Left renal cortex interstitium (tissue), 4 donors: ENCODE results near the gene PDSS1. TPM values are rescaled to one million over a fixed set of nuclear protein-coding genes. Genes with fewer than 3 reads are reported as not detected.
"Not testable (repeated sequence)": the region's sequence is repeated elsewhere in the genome, so short reads cannot be mapped to it uniquely, and the experiment has no call there.

Experiments used
- DNase-seq, 4 donors: peaks; one replicate each; pipeline ENCODE4 v3.0.0-alpha.2; 2013; ENCODE audit warnings: low read depth in 4 of 4, low spot score in 2 of 4, missing footprints in 1 of 4
- polyA plus RNA-seq, 4 donors: library from polyadenylated mRNA; unstranded; fragments of 120-200 nt; gene quantifications; one replicate each; pipeline ENCODE4 v1.2.1, GENCODE V29; 2013; ENCODE audit not compliant: insufficient read length in 4 of 4

PDSS1 gene
- polyA plus RNA-seq, 4 donors: 9.9 to 15.3 (median 11.6) TPM

DNA sequence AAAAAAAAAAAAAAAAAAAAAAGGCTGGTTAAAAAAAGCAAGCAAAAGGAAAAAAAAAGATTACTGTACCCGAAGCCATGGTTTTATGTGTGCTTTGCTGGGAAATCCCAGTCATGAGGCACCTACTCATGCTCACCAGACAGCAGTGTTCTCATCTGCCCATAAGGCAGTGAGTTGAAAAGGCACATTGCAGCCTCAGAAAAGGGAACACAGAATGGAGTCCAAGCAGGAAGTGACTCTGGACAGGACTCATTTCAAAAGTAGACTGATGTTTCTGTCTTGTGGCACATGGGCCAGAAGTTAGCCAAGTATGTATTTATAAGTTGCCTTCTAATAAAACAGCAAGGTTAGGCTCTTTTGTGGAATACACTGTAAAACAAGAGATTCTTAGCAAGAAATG, 40.2 kb downstream of the PDSS1 start:
- DNase-seq: no peak

DNA sequence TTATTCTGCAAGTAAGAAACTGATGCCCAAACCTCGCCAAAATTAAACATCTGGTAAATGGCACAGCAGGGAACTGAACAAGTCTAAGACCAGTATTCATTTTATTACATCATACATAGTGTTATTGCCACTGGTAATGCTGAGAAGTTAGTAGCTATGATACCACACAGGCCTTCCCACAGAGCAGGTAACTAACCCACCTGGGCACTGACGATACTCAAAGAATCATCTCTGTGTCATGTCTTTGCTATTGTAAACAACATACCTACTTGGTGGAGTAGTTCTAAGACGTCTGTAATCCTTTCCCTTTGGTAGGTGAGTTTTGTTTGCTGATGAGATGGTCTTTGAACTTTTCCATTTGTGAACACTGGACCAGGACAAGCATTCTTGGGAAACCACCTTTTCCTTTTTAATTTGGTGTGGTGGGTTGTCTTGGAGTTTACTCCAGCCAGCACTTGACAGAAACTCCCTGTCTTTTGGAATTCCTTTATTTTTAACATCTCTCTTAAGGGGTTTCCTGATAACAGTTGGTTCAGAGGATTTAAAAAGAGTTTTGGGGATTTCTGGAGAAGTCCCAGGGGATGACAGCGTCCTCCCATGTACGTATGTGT, 40.9 kb downstream of the PDSS1 start:
- no peak for DNase-seq

- DNase-seq: no peak
These were observed 41.6 kb downstream of the PDSS1 start for GRCh38 chr10:26739071-26739631.

GRCh38 chr10:26741368-26741767, 43.9 kb downstream of the PDSS1 start:
- DNase-seq: no peak

DNA sequence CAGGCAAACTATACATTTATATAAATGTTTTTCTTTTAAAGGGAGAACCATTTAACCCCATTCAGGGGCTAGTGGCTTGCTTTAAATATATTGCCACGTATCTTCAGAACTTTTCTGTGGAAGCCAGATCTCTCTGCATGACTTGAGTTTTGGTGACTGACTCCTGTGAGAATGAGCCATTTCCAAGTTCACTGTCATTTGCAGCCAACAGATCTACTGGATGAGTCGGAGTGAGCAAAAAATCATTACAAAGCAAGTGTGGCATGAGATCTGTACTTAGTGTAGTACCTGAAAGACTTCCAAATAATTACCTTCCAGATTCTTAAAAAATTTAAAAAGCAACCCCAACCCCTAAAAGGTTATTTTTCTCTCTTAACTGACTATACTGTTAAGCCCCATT, 45.6 kb downstream of the PDSS1 start:
- no peak for DNase-seq

DNA sequence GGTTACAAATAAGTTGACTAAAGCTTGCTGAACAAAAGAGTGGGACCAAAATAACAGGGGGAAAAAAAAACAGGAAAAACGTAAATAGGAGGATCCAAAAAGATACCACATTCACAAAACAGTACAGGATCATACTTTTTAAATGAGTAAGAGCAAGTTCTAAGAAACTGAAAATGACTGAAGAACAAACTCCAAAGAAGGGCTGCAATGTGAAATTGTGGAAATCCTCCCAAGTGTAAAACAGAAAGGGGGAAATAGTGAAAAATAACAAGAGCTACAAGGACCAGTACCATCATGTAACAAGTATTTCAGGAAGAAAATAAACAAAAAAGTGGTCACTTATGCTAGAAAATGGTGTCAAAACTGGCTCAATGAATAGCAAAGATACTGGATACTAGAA, 46.3 kb downstream of the PDSS1 start:
- no peak for DNase-seq

DNA sequence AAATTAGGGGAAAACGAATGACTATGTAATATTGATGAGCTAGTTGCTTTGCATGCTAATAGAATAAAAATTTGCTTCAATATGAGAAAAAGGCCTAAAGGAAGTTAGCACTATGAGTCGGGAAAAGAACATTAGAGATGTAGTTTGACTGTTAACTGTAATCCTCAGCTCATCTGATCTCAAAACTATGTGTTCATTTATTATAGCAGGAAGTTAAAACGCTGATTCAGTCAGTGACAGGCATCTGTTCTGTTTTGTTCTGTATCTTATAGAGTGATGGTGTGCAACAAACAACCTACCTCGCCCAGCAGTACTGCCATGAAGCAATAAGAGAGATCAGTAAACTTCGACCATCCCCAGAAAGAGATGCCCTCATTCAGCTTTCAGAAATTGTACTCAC, 48.6 kb downstream of the PDSS1 start:
- DNase-seq: no peak

- no peak for DNase-seq
These were observed 58.0 kb downstream of the PDSS1 start for GRCh38 chr10:26755443-26755903.

GRCh38 chr10:26759008-26759407, 61.5 kb downstream of the PDSS1 start:
- DNase-seq: no peak

DNA sequence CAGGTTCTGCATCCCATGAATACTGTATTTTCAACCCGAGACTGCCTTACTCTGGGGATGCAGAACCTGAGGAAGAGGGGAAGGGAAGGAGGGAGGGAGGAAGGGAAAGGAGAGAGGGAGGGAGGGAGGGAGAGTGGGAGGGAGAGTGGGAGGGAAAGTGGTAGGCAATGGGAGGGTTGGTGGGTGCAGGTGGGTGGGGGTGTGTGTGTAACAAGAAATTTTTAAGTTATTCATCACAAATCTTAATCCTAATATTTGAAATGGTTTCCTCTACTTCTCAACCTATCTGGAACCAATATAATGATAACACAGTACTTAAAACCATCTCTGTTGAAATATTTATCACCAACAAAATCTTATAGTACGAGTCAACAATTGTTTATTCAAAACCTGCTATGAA, 68.0 kb downstream of the PDSS1 start:
- DNase-seq: no peak

GRCh38 chr10:26770069-26770468, 72.6 kb downstream of the PDSS1 start:
- DNase-seq: no peak

DNA sequence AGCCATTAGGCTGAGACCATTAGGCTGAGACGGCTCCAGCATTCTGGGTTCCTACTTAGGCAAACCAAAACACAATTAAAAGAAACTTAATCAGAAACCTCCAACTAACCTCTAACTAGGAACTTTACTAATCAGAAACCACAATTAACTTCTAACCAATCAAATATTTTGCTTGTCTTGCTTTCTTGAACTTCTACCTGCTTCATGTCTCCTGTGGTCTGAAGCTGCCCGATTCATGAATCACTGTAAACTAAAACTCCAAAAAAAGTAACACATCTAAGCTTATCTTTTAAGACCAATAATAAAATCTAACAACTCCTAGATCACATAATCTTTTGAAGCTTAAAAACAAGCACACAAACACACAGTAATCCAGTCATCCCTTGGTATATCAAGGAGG, 76.1 kb downstream of the PDSS1 start:
- DNase-seq: no peak

- DNase-seq: no peak
These were observed 78.8 kb downstream of the PDSS1 start for GRCh38 chr10:26776258-26776657.

DNA sequence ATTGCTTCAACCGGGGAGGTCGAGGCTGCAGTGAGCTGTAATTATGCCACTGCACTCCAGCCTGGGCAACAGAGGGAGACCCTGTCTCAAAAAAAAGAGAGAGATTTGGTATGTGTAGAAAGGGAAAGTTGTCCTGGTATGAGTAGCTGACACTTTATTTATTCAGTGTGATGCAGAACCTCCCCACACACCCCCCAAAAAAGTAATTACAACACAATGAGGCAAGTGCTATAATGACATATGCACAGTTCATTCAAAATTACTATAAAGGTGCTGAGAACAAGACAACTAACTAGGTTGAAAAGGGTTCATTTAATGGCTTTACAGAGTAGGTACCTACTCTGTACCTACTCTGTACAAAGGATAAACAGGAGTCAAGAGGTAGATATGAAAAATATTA, 80.2 kb downstream of the PDSS1 start:
- no peak for DNase-seq

DNA sequence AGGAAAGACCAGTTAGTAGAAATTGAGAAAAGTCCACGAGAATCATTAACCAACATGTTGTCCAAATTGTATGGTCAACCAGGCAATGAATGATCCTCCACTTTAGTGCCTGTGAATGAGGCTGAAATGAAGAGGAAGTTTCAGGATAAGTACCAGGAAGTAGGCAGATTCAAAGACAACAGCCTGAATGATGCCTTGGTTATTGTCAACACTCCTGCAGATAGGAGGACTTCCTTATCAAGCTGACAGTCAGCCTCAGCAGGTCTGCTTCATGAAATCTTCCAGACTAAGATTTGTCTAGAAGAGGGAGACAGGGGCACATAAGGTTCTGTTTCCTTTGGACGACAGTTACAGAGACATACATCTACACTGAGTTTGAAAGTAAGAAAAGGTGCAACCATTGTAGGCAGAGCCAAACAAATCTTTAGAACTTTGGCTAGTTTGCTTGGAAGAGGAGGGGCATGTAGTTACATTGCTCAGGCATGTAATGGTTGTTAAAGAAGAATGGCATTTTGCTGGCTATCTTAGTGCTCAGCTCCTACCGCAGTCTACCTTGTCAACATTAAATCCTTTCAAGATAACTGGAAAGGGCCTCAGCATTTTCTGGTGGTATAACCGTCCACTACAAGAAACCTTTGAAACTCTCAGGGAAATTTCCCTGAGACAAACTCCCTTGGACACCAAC, 81.8 kb downstream of the PDSS1 start:
- no peak for DNase-seq

GRCh38 chr10:26780106-26780792, 82.7 kb downstream of the PDSS1 start:
- DNase-seq: no peak

DNA sequence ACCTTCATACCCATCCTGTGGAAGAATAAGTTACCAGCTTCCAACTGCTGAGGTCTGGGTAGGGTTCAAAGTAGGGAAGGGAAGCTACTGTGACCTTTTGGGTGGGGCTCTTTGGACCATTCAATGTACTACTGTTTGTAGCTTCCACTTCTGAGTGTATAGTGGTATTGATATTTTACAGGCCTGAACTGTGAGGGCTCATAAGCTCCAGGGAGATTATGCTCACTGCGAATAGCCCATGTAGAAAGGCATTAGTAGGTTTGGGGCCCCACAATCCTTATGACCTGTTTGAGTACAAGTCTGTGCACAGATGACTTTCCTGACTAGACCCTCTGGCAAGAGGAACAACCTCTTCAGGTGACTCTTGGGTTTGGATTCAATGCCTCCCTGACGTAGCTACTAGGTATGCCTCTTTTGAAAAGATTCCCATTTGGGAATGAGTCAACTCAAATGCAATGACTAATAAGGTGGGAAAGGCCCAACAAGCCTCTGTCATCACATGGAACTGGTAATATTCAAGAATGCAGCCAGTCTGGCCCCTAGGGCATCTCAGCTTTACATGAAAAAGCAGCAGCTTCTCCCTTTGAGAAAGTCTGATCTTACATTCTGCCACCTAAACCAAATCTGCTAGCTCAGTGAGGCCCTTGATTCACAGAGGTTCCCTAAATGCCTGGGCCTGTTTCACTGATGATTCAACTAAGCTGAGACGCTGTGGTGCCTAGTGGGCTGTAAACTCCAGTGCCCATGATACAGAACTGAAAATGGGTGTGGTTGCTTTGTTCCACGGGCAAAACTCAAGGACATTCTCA, 83.5 kb downstream of the PDSS1 start:
- DNase-seq: no peak

- no peak for DNase-seq
These were observed 84.3 kb downstream of the PDSS1 start for GRCh38 chr10:26781797-26782196.

GRCh38 chr10:26787362-26787761, 89.9 kb downstream of the PDSS1 start:
- no peak for DNase-seq

DNA sequence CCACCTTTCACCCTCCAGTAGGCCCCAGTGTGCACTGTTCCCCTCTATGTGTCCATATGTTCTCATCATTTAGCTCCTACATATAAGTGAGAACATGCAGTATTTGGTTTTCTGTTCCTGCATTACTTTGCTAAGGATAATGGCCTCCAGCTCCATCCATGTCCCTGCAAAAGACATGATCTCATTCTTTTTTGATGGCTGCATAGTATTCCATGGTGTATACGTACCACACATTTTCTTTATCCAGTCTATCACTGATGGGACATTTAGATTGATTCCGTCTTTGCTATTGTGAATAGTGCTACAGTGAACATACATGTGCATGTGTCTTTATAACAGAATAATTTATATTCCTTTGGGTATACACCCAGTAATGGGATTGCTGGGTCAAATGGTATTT, 92.3 kb downstream of the PDSS1 start:
- not testable (repeated sequence) for DNase-seq
